ENCODE results near the gene RNF212.
A peak's percentile ranks its signal among the peaks of the same experiment; 100 is the strongest.
"Not testable (repeated sequence)": the region's sequence is repeated elsewhere in the genome, so short reads cannot be mapped to it uniquely, and the experiment has no call there.

Gene RNF212

DNA sequence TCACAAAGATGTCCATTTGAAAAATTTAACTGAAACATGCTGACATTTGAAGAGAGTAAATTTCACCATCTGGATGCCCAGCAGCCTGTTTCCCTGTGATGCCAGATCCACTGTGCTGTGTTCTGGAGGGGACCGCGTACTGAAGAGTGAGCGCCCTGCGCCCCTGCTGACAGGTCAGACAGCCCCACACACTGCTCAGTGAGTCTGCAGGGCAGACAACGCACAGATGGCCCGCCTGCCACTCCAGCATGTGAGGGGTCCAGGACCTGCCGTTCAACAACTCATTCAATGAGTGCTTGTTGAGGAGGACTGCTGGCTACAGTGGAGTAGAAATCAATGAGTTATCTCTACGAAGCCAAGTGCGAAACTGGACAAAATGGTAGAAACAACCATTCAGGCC lies 52.7 kb downstream of the RNF212 start:
- DNase-seq = no peak

DNA sequence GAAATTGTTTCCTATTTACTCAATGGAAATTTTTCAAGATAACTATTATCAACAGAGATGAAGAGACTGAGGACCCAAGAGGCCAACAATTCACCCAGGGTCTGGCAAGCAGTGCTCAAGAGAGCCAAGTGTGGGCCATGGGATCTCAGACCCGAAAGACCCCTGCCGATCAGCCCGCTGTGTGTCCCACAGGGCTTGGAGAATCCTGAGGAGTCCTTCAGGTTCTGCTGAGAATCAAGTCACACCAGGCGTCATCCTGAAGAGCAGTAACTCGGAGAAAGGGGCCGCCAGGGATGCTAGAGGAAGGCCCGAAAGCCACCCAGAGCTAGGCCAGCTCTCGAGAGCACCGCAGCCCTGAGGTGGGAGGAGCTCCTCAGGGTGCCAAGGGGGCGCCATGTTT lies 53.2 kb downstream of the RNF212 start:
- no peak for DNase-seq

DNA sequence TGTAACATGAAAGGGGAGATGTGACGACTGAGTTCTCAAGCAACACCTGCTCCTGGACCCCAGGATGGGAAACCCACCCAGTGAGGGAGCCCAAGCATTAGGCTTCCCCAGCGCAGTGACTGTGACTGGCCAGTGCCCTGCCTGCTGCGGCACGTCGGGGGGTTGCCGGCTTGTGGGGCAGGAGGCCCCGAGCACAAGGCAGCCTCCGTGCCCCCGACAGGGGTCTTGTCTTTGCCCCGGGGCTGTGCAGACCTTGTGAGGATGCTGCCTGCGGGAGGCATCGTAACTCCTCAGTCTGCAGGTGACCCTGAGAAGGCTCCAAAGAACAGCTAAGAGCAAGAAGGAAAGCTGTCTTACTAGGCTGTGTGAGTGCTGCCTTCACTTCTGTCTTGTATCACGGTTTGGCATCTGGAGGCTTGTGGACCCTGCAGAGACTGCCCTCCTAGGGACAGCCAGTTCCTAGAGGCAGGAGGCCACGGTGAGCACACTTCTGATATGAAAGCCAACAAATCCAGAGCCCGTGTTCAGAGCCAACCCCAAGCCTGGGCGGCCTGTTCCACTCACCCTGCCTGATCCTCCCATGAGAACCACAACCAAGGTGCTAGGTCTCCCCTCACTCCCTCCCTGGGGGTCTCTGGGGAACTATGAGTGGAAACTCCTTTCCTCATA lies 54.2 kb downstream of the RNF212 start:
- DNase-seq = peak in 1 of 2 experiments; percentile 2

DNA sequence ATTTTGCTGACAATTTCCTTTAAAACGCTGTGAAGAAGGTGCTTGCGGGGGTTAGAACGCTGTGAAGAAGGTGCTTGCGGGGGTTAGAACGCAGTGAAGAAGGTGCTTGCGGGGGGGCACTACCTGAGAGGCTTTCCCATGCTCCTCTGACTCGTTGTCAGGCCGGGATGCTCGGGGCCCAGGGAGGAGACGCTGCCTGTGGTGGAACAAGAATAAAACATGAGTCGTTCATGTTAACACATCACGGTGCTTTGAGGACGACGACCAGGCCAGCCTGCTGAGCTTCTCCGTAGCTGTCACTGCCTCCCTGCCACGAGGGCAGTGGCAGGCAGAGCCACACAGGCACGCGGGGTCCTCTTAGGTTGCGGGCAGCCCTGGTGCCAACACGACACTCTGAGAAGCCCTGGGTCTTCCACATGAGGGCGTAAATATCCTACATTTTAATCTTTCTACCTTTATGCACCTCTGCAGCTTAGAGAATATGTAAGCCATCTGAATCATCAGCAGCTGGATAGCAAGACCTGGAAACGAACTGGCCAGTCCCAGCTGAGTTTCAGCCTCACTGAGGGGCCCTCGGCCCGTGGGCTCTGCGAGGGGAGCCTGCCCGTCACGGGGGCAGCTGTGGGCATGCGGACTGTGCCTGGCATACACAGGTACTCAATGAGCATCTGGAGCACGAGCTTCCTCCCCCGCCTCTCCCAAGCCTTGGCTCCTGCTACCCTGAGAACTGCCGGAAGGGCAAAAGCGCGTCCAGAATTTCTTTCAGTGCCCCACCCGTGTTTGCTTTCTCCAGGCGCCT lies 55.0 kb downstream of the RNF212 start:
- DNase-seq = no peak

DNA sequence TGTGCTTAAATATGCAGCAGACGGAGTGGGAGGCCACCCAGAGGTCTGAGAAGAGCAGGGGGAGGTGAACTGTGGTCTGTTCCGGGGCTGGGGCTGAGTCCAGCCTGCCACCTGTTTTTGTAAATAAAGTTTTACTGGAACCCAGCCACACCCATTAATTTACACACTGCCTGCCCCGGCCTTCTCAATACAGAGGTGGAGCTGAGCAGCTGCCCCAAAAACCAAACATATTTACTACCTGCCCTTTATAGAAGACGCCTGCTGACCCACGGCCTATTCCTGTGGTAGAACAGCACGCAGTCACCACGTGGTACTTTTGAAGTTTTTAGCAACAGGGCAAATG lies 56.0 kb downstream of the RNF212 start:
- no peak for DNase-seq

DNA sequence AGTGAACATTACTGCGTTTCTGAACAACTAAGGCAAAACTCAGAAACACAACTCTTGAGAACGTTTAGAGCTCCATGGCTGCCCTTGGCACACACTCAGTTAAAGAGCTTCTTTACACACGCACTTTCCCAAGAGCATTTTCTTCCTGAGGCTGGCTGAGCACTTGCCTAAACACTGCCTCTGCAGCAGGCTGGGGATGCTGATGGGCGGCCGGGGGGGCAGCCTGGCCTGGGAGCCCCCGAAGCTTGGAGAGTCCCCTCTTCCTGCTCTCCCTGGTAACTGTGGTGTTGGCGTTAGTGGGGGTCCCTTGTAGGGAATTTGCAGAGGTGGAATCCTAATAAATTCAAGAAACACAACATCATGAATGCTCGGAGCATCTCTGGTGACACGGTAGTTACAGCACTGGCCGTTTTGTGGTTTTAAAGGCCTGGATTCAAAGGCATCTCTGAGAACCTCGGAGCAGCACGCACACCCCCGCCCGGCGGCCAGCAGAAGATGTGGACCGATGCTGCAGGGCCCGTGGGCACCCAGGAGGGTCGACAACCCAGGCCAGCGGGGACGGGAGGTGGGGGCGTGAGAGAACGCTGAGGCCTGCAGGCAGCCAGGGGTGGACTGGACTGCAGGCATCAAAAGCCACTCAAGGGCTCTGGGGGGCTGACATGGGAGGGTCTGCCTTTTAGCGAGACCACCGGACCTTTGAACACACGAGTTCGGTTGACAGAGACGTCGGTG lies 56.5 kb downstream of the RNF212 start:
- peak in 1 of 2 experiments; percentile 11 for DNase-seq

DNA sequence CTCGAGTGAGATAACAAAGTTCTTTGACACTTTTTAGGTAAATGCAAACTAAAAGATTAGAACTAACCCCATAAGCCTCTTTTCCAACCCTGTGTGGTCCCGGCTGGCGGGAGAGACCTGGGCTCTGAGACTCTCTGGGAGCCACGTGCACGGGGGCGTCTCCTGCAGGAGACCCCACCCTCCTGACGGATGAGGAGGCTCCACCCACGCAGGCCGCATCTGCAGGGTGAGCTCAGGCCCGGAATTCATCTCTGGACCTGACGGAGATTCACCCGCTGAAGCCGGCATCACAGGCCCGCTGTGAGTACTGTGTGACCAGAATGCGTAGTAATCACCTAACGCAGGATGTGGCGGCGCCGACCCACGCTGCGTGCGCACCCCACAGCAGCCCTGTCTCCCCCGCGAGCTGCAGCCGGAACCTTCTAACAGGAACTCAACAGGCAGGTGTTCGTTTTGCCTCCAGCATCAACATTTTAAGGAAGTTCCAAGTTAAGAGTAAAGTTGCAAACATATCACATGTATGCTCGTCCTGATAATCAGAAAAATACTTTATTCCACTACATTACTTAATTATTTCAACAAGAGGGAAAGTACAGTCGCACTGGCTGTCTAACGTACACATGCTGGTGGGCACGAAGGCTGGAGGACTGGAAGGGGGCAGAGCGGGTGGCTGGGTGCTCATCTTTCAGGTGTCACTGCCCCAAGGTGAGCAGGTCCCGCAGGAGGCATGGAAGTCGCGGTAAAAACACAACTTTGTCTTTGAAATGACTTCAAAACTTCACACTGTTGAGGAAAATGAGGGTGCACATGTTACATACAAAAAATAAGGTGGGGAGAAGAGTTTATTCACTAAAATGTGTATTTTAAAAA lies 57.4 kb downstream of the RNF212 start:
- peak; percentile 78 to 85 for DNase-seq

DNA sequence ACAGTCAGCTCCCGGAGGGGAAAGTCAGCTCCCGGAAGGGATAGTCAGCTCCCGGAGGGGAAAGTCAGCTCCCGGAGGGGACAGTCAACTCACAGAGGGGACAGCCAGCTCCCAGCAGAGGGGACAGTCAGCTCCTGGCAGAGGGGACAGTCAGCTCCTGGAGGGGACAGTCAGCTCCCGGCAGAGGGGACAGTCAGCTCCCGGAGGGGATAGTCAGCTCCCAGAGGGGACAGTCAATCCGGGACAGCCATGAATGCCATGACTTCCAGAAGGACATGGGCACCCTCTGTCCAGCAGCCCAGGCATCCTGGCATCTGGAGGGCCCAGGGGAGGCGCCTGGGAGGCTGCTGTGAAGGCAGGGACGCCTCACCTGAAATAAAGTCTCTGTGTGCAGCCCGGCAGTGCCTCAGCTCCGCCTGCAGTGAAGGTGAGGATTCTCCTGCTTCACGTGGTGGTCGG lies 58.1 kb downstream of the RNF212 start:
- DNase-seq = not testable (repeated sequence)

DNA sequence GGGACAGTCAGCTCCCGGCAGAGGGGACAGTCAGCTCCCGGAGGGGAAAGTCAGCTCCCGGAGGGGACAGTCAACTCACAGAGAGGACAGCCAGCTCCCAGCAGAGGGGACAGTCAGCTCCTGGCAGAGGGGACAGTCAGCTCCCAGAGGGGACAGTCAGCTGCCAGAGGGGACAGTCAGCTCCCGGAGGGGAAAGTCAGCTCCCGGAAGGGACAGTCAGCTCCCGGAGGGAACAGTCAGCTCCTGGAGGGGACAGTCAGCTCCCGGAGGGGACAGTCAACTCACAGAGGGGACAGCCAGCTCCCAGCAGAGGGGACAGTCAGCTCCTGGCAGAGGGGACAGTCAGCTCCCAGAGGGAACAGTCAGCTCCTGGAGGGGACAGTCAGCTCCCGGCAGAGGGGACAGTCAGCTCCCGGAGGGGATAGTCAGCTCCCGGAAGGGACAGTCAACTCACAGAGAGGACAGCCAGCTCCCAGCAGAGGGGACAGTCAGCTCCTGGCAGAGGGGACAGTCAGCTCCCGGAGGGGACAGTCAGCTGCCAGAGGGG lies 58.6 kb downstream of the RNF212 start:
- DNase-seq = not testable (repeated sequence)

DNA sequence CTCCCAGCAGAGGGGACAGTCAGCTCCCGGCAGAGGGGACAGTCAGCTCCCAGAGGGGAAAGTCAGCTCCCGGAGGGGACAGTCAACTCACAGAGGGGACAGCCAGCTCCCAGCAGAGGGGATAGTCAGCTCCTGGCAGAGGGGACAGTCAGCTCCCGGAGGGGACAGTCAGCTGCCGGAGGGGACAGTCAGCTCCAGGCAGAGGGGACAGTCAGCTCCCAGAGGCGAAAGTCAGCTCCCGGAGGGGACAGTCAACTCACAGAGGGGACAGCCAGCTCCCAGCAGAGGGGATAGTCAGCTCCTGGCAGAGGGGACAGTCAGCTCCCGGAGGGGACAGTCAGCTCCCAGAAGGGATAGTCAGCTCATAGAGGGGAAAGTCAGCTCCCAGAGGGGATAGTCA lies 59.5 kb downstream of the RNF212 start:
- peak in 1 of 2 experiments; percentile 13 for DNase-seq

DNA sequence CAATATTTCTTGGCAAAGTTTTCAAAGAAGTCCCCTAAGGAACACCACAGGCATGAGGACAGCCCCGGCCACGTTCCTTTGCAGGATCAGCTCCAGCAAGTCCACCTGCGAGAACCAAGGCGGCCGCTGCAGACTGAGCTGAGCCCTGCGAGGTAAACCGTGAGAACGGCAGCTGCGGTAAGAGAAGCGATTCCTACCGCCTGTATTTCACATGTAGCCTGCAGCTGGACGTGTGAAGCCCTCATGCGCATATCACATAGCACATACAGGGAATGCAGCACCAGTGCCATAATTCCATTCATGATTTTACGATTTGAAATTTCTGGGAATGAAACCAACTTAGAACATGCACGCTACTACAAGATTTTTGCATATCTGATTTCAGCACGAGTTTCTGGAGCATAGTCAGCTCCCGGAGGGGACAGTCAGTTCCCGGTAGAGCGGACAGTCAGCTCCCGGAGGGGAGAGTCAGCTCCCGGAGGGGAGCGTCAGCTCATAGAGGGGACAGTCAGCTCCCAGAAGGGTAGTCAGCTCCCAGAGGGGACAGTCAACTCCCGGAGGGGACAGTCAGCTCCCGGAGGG lies 60.2 kb downstream of the RNF212 start:
- peak; percentile 7 to 13 for DNase-seq

DNA sequence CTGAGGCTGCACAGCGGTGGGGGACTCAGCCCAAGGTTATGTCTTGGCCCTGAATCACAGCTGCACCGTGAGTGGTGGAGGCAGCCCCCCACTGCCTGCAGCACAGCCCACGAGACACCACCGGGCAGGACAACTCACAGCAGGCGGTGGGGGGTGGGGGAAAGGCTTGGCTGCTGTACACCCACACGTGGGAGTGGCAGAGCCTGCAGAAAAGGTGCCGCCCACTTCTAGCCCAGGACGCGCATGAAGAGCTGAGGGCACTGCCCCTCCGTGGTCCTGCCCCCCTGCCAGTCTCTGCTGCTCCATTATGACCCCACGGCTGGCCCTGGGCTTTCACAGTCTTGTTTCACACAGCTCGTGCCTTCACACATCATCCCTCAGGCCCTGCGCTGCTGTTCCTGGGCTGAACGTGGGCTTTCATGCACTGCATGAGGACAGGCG lies 61.1 kb downstream of the RNF212 start:
- peak; percentile 12 to 13 for DNase-seq

DNA sequence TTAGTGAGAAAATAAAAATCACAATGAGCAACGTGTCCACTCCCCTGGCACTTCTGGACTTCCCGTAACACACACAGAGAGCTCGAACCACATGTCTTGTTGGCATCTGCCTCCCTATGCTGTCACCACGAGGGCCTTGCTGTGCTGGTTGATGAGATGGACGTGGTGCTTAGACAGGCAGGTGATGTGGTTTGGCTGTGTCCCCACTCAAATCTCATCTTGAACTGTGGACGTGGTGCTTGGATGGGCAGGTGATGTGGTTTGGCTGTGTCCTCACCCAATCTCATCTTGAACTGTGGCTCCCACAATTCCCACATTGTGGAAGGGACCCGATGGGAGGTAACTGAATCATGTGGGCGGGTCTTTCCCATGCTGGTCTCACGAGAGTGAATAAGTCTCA lies 61.9 kb downstream of the RNF212 start:
- peak; percentile 11 to 12 for DNase-seq

DNA sequence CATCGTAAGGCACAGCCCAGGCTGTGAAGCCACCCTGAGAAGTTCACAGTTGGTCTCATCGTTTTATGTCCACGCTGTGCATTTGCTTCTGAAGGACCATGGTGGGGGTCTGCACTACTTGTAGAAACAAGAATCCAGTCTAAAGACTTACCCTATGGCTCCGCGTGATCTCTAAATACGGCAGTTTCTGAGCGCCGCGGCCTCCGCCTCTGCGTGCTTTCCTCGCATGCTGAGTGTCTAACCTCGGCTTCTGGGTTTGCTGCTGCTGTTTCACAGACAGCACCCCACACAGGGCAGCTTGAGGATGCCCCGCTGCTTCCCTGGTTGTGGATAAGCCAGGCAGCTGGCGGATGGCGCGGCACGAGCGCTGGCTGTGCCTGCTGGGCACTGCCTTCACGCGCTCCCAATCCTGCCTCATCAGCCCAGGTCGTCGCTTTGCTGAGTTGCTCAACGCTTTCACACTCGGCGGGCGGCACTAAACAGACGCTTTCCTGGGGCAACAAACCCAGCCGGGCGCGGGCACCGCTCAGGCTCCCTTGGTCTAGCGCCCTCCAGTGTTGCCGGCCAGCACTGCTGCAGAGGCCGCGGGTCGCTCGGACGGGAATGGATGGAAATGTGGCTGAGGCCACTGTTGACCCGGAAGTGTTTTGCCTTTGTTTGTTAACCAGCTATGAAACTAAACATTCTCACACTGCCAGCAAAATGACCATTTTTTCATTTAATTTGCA lies 62.7 kb downstream of the RNF212 start:
- DNase-seq = peak; percentile 14 to 16

DNA sequence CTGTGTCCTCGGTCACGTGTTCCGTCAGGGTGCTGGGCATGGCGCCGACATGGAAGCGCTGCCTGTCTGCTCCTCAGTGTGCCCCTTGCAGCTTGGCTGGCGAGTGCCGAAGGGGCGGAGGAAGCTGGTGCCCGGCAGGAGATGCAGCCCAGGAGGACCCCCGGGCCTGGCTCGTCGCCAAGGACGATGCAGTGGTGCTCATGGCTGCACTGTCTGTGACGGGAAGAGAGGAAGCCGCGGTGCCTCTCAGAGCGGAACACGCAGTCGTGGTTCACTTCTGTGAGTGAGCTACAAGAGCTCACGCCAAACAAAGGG lies 63.8 kb downstream of the RNF212 start:
- peak; percentile 14 for DNase-seq

DNA sequence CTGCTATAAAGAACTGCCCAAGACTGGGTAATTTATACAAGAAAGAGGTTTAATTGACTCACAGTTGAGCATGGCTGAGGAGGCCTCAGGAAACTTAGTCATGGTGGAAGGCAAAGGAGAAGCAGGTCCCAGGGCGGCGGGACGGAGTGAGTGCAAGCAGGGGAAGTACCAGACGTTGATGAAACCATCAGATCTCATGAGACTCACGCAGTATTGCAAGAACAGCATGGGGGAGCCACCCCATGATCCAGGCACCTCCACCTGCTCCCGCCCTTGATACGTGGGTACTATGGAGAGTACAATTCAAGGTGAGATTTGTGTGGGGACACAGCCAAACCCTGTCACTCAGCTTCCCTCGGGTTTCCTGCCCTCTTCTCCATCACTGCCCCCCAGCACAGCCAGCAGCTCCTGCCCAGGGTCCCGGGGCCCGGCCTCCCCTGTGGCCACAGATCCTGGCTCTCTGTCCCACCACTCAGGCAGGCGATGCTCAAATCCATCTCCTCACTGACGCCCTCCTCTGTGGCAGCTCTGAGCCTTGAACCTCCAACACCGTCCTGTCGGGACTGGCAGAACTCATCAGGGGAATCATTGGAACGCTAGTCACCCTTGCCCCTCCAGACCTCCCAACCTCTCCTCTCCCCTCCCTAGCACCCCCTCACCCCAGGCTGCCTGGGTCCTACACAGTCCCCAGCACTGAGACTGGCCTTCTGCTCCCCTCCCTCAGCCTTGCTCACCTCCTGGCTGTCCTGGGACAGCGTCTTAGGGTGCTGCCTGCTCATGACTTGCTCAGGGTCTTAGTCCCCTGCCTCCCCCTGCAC lies 64.4 kb downstream of the RNF212 start:
- DNase-seq = peak; percentile 41 to 59

DNA sequence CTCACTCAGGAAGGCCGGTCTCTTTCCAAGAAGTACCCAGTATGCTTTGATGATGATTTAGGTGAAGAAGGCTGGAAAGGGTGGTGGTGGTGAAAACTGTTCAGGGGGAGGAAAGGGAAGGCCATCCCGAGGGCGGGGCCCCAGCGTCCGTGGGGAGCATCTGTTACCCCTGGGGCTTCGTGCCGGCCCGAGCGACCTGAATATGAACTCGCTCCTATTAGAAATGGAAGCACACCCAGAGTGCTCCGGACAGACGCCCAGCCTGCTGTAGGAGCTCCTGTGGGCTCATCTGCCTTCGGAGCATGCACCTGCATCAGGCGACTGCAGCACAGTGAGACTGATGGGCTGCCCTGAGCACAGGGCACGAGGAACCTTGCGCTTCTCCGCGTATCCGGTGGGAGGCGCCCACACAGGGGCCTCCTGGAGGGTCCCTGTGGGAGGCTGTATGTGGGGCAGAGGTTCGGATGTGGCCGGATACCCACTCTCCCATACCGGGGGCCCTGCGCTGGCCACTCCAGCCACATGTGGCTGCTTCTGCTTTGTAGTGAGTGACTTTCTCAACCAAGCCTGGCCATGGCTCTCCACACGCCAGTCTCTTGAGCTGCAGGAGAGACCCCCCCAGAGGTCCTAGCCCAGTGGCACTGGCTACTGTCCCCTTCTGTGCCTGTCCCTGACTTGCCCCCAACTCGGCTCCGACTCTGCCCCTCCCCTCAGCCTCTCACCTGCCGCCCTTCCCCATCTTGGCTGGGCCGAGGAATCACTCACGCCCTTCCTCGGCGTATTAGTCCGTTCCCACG lies 65.2 kb downstream of the RNF212 start:
- peak; percentile 16 for DNase-seq

DNA sequence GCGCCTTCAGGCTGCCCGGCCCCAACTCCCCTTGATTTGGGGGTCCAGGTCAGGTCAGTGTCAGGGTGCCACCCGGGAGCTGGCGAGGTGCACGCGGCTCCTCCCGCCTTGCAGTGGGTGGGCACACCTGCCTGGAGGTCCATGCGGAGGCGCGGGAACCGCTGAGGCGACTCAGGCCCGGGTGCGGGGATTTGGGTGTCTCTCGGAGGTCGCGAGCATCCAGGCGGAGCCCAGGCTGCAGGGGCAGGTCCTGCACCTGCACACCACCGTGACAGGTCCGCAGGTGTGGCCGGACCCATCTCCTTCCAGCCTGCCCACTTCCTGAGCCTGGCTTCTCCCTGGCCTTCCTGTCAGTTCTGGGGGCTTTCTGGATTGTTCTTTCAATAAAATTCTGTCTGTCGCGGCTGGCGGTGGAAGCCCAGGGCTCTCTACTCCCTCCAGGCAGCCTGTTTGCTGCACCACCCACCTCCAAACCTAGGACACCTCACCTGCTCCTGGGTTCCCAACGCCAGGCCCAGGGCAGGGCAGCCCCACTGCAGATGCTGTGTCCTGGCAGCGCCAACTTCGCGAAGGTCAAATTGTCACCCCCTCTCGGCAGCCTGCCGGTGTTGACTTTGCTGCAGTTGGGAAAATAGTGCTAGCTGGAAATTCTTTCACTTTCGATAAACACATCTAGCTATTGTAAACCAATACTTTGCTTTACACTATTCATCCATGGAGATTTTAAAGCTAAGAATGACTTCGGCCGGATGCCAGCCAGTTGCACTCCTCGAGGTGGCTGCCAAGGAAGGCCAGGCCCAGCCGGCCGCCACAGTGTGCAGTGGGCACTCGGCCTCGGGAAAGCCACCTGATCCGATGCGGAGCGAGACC lies 66.0 kb downstream of the RNF212 start:
- peak; percentile 17 to 19 for DNase-seq
